Cardiac muscle cell (in vitro differentiated cells and primary cell): Measurements from ENCODE around the gene GFPT2. TPM values are rescaled to one million over a fixed set of nuclear protein-coding genes. Genes with fewer than 3 reads are reported as not detected.

Experiments
- DNase-seq, 2 donors: peaks; one replicate each; pipeline versions ENCODE4 v3.0.0 to v3.0.0-alpha.2; 2010 to 2017; ENCODE audit warnings: low read depth in 1 of 2, low spot score in 1 of 2
- H3K27ac ChIP-seq: fragments of 200-600 bp; sonication (generic); 2 replicates; pipeline ENCODE4 v1.5.1; 2016
- H3K27me3 ChIP-seq: fragments of 200-600 bp; sonication (generic); 2 replicates; pipeline ENCODE4 v1.6.0; 2016; ENCODE audit warnings: control low read depth
- H3K36me3 ChIP-seq: fragments of 200-600 bp; sonication (generic); 2 replicates; pipeline ENCODE4 v1.5.1; 2016; ENCODE audit warnings: control low read depth
- H3K4me1 ChIP-seq: fragments of 200-600 bp; sonication (generic); 2 replicates; pipeline ENCODE4 v1.8.1; 2017; ENCODE audit warnings: low read depth, mild to moderate bottlenecking, mixed run types
- H3K4me3 ChIP-seq: fragments of 200-600 bp; sonication (generic); 2 replicates; pipeline ENCODE4 v1.5.1; 2016; ENCODE audit warnings: mild to moderate bottlenecking
- H3K9me3 ChIP-seq: fragments of 200-600 bp; sonication (generic); 2 replicates; pipeline ENCODE4 v1.5.1; 2017; ENCODE audit warnings: low read depth, mild to moderate bottlenecking, control low read depth
- polyA plus RNA-seq: library from polyadenylated mRNA; unstranded; fragments of >200 nt; fragmentation: Nextera tagmentation; extraction: Ambion mirVana; gene quantifications from 2 replicates; pipeline ENCODE4 v1.2.1, GENCODE V29; 2016
- total RNA-seq: library from RNA; depleted of rRNA; stranded (reverse); fragments of >200 nt; gene quantifications from 2 replicates; pipeline ENCODE4 v1.2.3, GENCODE V29; 2016
- TF ChIP-seq, protein P1 (sequence below): IDR thresholded peaks from 2 replicates; pipeline ENCODE4 v1.5.1; 2012; ENCODE audit warnings: low read depth, mild to moderate bottlenecking, low read length

Gene GFPT2
- total and polyA plus RNA-seq, 2 experiments from 2014 or later, result 37.7 to 39.8 TPM

DNA sequence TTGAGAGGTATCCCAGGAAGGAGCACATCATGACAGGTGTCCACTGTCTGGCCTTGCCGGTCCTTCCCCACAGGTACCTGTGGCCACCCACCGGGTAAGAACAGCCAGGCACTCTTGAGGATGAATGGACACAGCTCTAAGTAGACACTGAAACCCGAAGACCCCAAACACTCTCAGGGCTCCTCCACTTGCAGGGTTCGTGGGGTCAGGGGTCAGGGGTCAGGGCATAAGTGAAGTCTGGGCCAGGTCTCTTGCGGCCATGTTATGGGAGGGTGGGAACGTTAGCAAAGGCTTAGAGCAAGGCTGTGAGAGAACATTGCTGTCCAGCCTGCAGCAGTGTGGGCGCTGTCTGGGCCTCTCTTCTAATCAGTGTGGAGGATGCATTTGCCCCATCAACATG, 101.2 kb downstream of the GFPT2 start:
- no peaks in the 10 kb centered on the region for H3K27me3 ChIP-seq
- H3K4me1 ChIP-seq, result no peaks in the 10 kb centered on the region
- H3K36me3 ChIP-seq, result peaks cover 12% of the 10 kb centered on the region
- no peak for DNase-seq
- no peak overlapping the region for H3K27ac ChIP-seq
- no peak overlapping the region for H3K4me3 ChIP-seq
- H3K9me3 ChIP-seq, result peaks cover 7% of the 10 kb centered on the region
- TF ChIP-seq, protein P1, sequence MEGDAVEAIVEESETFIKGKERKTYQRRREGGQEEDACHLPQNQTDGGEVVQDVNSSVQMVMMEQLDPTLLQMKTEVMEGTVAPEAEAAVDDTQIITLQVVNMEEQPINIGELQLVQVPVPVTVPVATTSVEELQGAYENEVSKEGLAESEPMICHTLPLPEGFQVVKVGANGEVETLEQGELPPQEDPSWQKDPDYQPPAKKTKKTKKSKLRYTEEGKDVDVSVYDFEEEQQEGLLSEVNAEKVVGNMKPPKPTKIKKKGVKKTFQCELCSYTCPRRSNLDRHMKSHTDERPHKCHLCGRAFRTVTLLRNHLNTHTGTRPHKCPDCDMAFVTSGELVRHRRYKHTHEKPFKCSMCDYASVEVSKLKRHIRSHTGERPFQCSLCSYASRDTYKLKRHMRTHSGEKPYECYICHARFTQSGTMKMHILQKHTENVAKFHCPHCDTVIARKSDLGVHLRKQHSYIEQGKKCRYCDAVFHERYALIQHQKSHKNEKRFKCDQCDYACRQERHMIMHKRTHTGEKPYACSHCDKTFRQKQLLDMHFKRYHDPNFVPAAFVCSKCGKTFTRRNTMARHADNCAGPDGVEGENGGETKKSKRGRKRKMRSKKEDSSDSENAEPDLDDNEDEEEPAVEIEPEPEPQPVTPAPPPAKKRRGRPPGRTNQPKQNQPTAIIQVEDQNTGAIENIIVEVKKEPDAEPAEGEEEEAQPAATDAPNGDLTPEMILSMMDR, result no peak

DNA sequence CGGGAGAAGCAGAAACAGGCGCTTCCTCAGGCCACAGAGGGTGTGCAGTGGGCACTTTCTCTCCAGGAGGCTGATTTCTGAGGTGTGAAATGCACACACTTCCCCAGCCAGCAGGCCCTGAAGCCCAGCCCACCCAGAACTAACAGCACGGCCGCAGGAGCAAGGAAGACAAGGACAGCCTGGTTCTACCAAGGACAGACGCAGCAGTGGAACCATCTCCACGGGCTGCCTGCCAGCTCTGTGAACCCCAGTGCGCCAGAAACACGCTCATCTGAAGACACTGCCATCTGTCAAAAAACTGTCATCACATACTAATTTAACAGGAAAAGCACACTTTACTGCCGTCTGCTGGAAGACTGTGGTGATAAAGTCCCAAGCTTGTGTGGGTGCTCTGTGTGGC, 102.0 kb downstream of the GFPT2 start:
- H3K36me3 ChIP-seq, result peaks cover 14% of the 10 kb centered on the region
- H3K4me3 ChIP-seq, result no peak overlapping the region
- TF ChIP-seq, protein P1, result no peak
- H3K27me3 ChIP-seq, result no peaks in the 10 kb centered on the region
- no peak for DNase-seq
- no peak overlapping the region for H3K27ac ChIP-seq
- no peaks in the 10 kb centered on the region for H3K4me1 ChIP-seq
- peaks cover 7% of the 10 kb centered on the region for H3K9me3 ChIP-seq

Other genes with a start within 250 kb of the GFPT2 start
- 1.5 TPM in 2 replicates for gene RASGEF1C, start 144.1 kb downstream of the GFPT2 start, total RNA-seq
- 1.8 and 2.5 TPM in 2 replicates for gene RASGEF1C, start 144.1 kb downstream of the GFPT2 start, polyA plus RNA-seq
- 30.6 and 32.4 TPM in 2 replicates for gene MAPK9, start 61.3 kb downstream of the GFPT2 start, total RNA-seq
- gene MAPK9, start 61.3 kb downstream of the GFPT2 start, polyA plus RNA-seq, result 37.0 and 45.3 TPM in 2 replicates
- 7.5 and 20.3 TPM in 2 replicates for gene CNOT6, start 141.0 kb upstream of the GFPT2 start, total RNA-seq
- gene CNOT6, start 141.0 kb upstream of the GFPT2 start, polyA plus RNA-seq, result 13.2 and 15.0 TPM in 2 replicates
- not detected in 2 replicates for gene SCGB3A1, start 238.2 kb upstream of the GFPT2 start, total RNA-seq
- 0.56 TPM in 1 of 2 replicates, not detected in the other for gene SCGB3A1, start 238.2 kb upstream of the GFPT2 start, polyA plus RNA-seq